ENCODE measurements around the gene NTF3. TPM values are rescaled to one million over a fixed set of nuclear protein-coding genes. Genes with fewer than 3 reads are reported as not detected.

NTF3 gene
- total and polyA plus RNA-seq, 2 donors (not counting 1 experiment from before 2014, with no cell fraction given) = not detected

DNA sequence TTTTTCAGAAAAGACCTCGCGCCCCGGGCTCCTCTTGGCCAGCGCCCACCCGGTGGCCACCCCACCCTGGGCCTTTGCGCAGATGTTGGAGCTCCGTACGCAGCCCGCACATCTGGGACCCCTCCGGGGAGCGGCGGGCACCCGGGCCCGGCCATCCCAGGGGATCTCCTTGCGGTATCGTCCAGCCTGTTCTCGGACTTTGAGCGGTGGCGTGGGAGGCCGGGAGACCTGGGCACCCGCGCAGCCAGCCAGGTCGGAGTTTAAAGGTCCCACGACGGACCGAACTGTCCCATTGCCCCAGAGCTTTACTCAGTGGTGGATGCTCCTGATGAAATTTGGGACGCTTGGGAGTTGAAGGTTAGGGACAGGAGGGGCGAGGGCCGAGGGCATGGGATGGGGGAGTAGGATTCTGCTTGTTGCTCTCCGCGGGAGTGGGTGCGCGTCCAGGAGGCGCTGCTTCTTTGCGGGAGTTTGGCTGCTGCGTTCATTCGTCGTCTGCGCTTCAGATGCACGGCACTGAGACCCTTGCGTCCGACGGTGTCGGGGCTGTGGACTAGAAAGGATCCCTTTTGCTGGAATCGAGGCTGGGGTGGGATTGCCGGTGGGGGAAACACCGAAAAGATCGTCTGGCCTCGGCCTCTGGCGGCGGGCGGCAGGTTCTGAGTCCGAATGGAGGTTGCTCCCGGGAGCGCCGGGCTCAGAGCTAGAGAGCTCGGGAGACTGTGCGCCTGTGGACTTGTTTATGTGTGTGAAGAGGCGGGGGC is 1.4 kb downstream of the NTF3 start:
- Mint-ChIP-seq H3K4me3 (peak overlapping the region; percentile 17), H3K27ac (no peak overlapping the region), H3K9me3 (ENCODE audit: insufficient read depth) (no peaks in the 10 kb centered on the region), H3K4me1 (peaks cover 20% of the 10 kb centered on the region), H3K27me3 (peaks cover 36% of the 10 kb centered on the region)
- no peaks in the 10 kb centered on the region for H4K20me1 ChIP-seq (ENCODE audit: control insufficient read depth, insufficient read depth, low read length, poor library complexity, severe bottlenecking)
- no peak overlapping the region for H3K4me3 ChIP-seq (ENCODE audit: control extremely low read depth in 1 of 5, extremely low read depth in 1 of 5, insufficient read depth in 1 of 5, low read depth in 2 of 5, low read length in 4 of 5)
- H2AFZ ChIP-seq (ENCODE audit: insufficient read depth, low read depth, low read length, poor library complexity, severe bottlenecking) = no peak overlapping the region
- H3K4me2 ChIP-seq (replicated peaks; ENCODE audit: low read depth, low read length, poor library complexity, severe bottlenecking) = peak overlapping the region; percentile 69
- H3K9me3 ChIP-seq (ENCODE audit: control extremely low read depth in 1 of 3, control insufficient read depth in 2 of 3, insufficient read depth in 1 of 3, low read length in 2 of 3) = peaks cover 0 to 10% (median 0%) of the 10 kb centered on the region in 3 donors
- no peaks in the 10 kb centered on the region for H3K79me2 ChIP-seq (ENCODE audit: control insufficient read depth, insufficient read depth, low read length)
- POLR2A ChIA-PET = no interaction called here
- CTCF ChIA-PET = no interaction called here
- WGBS (ENCODE audit: insufficient coverage) = 4% methylated on average over 58 of the region's 59 CpGs
- TF ChIP-seq, protein P1, sequence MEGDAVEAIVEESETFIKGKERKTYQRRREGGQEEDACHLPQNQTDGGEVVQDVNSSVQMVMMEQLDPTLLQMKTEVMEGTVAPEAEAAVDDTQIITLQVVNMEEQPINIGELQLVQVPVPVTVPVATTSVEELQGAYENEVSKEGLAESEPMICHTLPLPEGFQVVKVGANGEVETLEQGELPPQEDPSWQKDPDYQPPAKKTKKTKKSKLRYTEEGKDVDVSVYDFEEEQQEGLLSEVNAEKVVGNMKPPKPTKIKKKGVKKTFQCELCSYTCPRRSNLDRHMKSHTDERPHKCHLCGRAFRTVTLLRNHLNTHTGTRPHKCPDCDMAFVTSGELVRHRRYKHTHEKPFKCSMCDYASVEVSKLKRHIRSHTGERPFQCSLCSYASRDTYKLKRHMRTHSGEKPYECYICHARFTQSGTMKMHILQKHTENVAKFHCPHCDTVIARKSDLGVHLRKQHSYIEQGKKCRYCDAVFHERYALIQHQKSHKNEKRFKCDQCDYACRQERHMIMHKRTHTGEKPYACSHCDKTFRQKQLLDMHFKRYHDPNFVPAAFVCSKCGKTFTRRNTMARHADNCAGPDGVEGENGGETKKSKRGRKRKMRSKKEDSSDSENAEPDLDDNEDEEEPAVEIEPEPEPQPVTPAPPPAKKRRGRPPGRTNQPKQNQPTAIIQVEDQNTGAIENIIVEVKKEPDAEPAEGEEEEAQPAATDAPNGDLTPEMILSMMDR (IDR thresholded peaks at IDR 0.05) = no peak
- peaks cover 29 to 33% of the 10 kb centered on the region in 2 donors for H3K4me1 ChIP-seq (ENCODE audit: control insufficient read depth in 2 of 2, insufficient read depth in 2 of 2, low read length in 2 of 2)
- DNase-seq (peak; percentile 30), ATAC-seq (ENCODE audit: low read depth) (no peak)
- H3K9ac ChIP-seq (ENCODE audit: low read length) = no peak overlapping the region
- H3K36me3 ChIP-seq (replicated peaks in 1 of 2; ENCODE audit: control extremely low read depth in 1 of 2, control insufficient read depth in 1 of 2, extremely low read depth in 1 of 2, insufficient read depth in 2 of 2, low read length in 1 of 2) = no peaks in the 10 kb centered on the region
- H3K27ac ChIP-seq (ENCODE audit: low read length in 2 of 2) = no peak overlapping the region
- intact Hi-C loops (cut with micrococcal nuclease) = no loop called here
- peaks cover 0 to 54% (median 46%) of the 10 kb centered on the region in 4 experiments for H3K27me3 ChIP-seq (replicated peaks in 1 of 4; ENCODE audit: control extremely low read depth in 1 of 4, control insufficient read depth in 3 of 4, insufficient read depth in 4 of 4, low read length in 3 of 4)

DNA sequence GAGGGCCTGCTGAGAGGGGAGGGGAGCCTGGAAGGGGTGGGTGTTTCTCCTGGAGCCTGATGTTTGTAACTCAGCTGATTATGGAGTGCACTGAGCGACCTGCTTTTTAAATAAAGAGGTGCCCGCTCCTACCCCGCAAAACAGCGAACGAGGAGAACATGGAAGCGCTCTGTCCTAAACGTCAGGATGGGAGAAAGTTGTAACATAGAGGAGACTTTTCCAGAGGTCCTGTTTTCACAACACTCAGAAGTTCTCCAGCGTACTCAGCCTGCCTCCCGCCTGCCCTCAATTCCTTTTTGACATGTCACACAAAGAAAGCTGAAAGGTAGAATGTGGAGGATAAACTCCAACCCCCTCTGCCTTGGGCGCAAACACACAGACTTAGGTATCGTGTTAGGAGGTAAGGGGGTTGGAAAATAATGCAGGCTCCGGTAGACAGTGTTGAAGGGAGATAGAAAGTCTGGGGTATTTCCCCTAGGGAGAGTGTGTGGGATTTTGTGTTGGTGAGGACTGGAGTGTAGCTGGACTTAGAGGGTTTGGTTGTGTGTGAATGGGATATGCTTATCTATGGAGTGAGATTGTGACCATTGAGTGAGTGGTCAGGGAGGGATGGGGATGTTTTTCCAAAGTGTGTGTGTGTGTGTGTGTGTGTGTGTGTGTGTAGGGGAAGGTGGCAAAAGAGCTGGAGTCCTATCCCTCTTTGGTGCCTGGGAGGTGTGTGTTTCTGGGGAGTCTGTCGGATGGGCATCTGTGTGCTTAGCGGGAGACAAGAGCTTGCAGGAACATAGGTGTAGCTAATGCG is 2.1 kb downstream of the NTF3 start:
- H3K27ac Mint-ChIP-seq = no peak overlapping the region
- peaks cover 34% of the 10 kb centered on the region for H3K27me3 Mint-ChIP-seq
- Histone ChIP-seq H3K79me2 (ENCODE audit: control insufficient read depth, insufficient read depth, low read length) (no peaks in the 10 kb centered on the region), H2AFZ (ENCODE audit: insufficient read depth, low read depth, low read length, poor library complexity, severe bottlenecking) (no peak overlapping the region), H3K9me3 (ENCODE audit: control extremely low read depth in 1 of 3, control insufficient read depth in 2 of 3, insufficient read depth in 1 of 3, low read length in 2 of 3) (peaks cover 0 to 10% (median 0%) of the 10 kb centered on the region in 3 donors), H3K4me1 (ENCODE audit: control insufficient read depth in 2 of 2, insufficient read depth in 2 of 2, low read length in 2 of 2) (peaks cover 29 to 33% of the 10 kb centered on the region in 2 donors), H3K27ac (ENCODE audit: low read length in 2 of 2) (no peak overlapping the region), H3K4me2 (replicated peaks; ENCODE audit: low read depth, low read length, poor library complexity, severe bottlenecking) (no peak overlapping the region), H3K27me3 (replicated peaks in 1 of 4; ENCODE audit: control extremely low read depth in 1 of 4, control insufficient read depth in 3 of 4, insufficient read depth in 4 of 4, low read length in 3 of 4) (peaks cover 0 to 55% (median 45%) of the 10 kb centered on the region in 4 experiments), H3K9ac (ENCODE audit: low read length) (no peak overlapping the region), H3K36me3 (replicated peaks in 1 of 2; ENCODE audit: control extremely low read depth in 1 of 2, control insufficient read depth in 1 of 2, extremely low read depth in 1 of 2, insufficient read depth in 2 of 2, low read length in 1 of 2) (no peaks in the 10 kb centered on the region), H3K4me3 (ENCODE audit: control extremely low read depth in 1 of 5, extremely low read depth in 1 of 5, insufficient read depth in 1 of 5, low read depth in 2 of 5, low read length in 4 of 5) (no peak overlapping the region), H4K20me1 (ENCODE audit: control insufficient read depth, insufficient read depth, low read length, poor library complexity, severe bottlenecking) (no peaks in the 10 kb centered on the region)
- intact Hi-C loops (cut with micrococcal nuclease) = no loop called here
- TF ChIP-seq EZH2 (IDR thresholded peaks at IDR 0.05; ENCODE audit: borderline replicate concordance, insufficient read depth, low read depth, low read length, poor library complexity, severe bottlenecking) = no peak
- TF ChIP-seq, protein P1 (IDR thresholded peaks at IDR 0.05) = no peak
- 41% methylated on average over 11 of the region's 15 CpGs for WGBS (ENCODE audit: insufficient coverage)
- DNase-seq (no peak), ATAC-seq (ENCODE audit: low read depth) (no peak)
- H3K9me3 Mint-ChIP-seq (ENCODE audit: insufficient read depth) = no peaks in the 10 kb centered on the region
- H3K4me1 Mint-ChIP-seq = peaks cover 20% of the 10 kb centered on the region
- H3K4me3 Mint-ChIP-seq = no peak overlapping the region
- ChIA-PET POLR2A (no interaction called here), CTCF (no interaction called here)

All from B cell (primary cell).